Measurements from ENCODE around the gene POU2F3.

DNA sequence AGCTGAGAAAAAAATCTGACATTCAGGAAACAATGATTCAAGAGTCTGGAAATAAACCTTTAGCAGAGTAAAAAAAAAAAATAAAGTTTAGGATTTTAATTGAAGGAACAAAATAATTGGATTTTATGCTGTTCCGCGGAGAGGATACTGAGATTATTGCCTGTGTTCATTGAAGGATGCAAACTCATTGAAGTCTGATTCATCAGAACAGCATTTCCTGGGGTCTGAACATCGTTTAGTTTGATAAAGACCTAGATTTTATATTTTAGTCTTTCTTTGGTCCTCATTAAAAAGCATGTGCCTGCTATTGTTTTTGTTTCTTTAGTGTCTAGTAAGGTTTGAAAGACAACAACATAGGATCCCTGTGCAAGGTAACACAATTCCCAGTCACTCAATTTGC lies 89.6 kb downstream of the POU2F3 start:
- TF ChIP-seq RAD21 (IDR thresholded peaks at IDR 0.05; ENCODE audit: low read length) (no peak), POLR2A (IDR thresholded peaks at IDR 0.05; ENCODE audit: low read depth, low read length) (no peak), SMC3 (IDR thresholded peaks at IDR 0.05; ENCODE audit: low read depth, low read length) (no peak)
- TF ChIP-seq, protein P1, sequence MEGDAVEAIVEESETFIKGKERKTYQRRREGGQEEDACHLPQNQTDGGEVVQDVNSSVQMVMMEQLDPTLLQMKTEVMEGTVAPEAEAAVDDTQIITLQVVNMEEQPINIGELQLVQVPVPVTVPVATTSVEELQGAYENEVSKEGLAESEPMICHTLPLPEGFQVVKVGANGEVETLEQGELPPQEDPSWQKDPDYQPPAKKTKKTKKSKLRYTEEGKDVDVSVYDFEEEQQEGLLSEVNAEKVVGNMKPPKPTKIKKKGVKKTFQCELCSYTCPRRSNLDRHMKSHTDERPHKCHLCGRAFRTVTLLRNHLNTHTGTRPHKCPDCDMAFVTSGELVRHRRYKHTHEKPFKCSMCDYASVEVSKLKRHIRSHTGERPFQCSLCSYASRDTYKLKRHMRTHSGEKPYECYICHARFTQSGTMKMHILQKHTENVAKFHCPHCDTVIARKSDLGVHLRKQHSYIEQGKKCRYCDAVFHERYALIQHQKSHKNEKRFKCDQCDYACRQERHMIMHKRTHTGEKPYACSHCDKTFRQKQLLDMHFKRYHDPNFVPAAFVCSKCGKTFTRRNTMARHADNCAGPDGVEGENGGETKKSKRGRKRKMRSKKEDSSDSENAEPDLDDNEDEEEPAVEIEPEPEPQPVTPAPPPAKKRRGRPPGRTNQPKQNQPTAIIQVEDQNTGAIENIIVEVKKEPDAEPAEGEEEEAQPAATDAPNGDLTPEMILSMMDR (conservative IDR thresholded peaks at IDR 0.05; ENCODE audit: low read depth, low read length) = no peak
